RWPE1 (cell line): ENCODE data around the gene B3GAT1.

Experiments used
- CTCF ChIA-PET: fragments of 350-600 bp; sonication (Branson Sonifier 250); formaldehyde crosslinking; extraction: SDS; loops from one replicate; lab custom pipeline; 2021; lab: Yijun Ruan, JAX
- POLR2A ChIA-PET: fragments of 400-600 bp; formaldehyde crosslinking; extraction: SDS; loops from one replicate; lab custom pipeline; 2020; ENCODE audit warnings: antibody characterized with exemption; ENCODE audit not compliant: low non-redundant PET; lab: Yijun Ruan, JAX
- DNase-seq: peaks from one replicate; pipeline ENCODE4 v3.0.0; 2012; ENCODE audit warnings: low spot score
- H3K27ac ChIP-seq: fragments of 450-650 bp; 2 replicates; pipeline ENCODE4 v1.5.1; 2017
- CTCF ChIP-seq: fragments of 450-650 bp; conservative IDR thresholded peaks from 2 replicates; pipeline ENCODE4 v1.5.1; 2017; ENCODE audit warnings: low read depth, mild to moderate bottlenecking

Gene B3GAT1

GRCh38 chr11:134384406-134384805, 27.6 kb downstream of the B3GAT1 start:
- ChIA-PET CTCF (no interaction called here), POLR2A (no interaction called here)
- no peak for TF ChIP-seq CTCF
- DNase-seq, result no peak
- no peak overlapping the region for H3K27ac ChIP-seq

- POLR2A ChIA-PET, result no interaction called here
- TF ChIP-seq CTCF, result no peak
- CTCF ChIA-PET, result no interaction called here
- H3K27ac ChIP-seq, result no peak overlapping the region
- no peak for DNase-seq
These were observed 28.3 kb downstream of the B3GAT1 start for GRCh38 chr11:134383576-134384221.

GRCh38 chr11:134382830-134383229, 29.2 kb downstream of the B3GAT1 start:
- DNase-seq, result no peak
- ChIA-PET POLR2A (no interaction called here), CTCF (no interaction called here)
- no peak for TF ChIP-seq CTCF
- H3K27ac ChIP-seq, result no peak overlapping the region

GRCh38 chr11:134382257-134382656, 29.8 kb downstream of the B3GAT1 start:
- no peak for TF ChIP-seq CTCF
- no peak for DNase-seq
- CTCF ChIA-PET, result no interaction called here
- H3K27ac ChIP-seq, result no peak overlapping the region
- POLR2A ChIA-PET, result no interaction called here

- POLR2A ChIA-PET, result no interaction called here
- CTCF ChIA-PET, result no interaction called here
- no peak overlapping the region for H3K27ac ChIP-seq
- DNase-seq, result no peak
- no peak for TF ChIP-seq CTCF
These were observed 31.3 kb downstream of the B3GAT1 start for GRCh38 chr11:134380785-134381184.

- ChIA-PET CTCF (no interaction called here), POLR2A (no interaction called here)
- DNase-seq, result no peak
- H3K27ac ChIP-seq, result no peak overlapping the region
- no peak for TF ChIP-seq CTCF
These were observed 31.8 kb downstream of the B3GAT1 start for GRCh38 chr11:134380229-134380628.

GRCh38 chr11:134379241-134379640, 32.8 kb downstream of the B3GAT1 start:
- ChIA-PET CTCF (no interaction called here), POLR2A (no interaction called here)
- TF ChIP-seq CTCF, result no peak
- H3K27ac ChIP-seq, result no peak overlapping the region
- DNase-seq, result no peak
